GM12878 (cell line): ENCODE data around the gene MCC. TPM values are rescaled to one million over a fixed set of nuclear protein-coding genes. Genes with fewer than 3 reads are reported as not detected.

Source experiments
- ATAC-seq: fragments of 200-7000 bp; cut with Tn5 transposase; 3 replicates; pipeline ENCODE4 v1.9.1; 2020; ENCODE audit warnings: mild to moderate bottlenecking, moderate library complexity
- BruUV-seq: library from RNA; stranded (reverse); fragments of 400-500 nt; replicated peaks from 2 replicates; lab custom pipeline; 2021; lab: Mats Ljungman, UMichigan
- CTCF ChIA-PET: fragments of 300-600 bp; sonication (Branson Sonifier 250); formaldehyde crosslinking; extraction: SDS; loops from one replicate; lab custom pipeline; 2021; ENCODE audit warnings: inconsistent platforms; lab: Yijun Ruan, JAX
- POLR2A ChIA-PET: fragments of 350-600 bp; formaldehyde crosslinking; extraction: SDS; loops from one replicate; lab custom pipeline; 2021; ENCODE audit warnings: inconsistent platforms; lab: Charles Lee
- RAD21 ChIA-PET: fragments of 300-600 bp; sonication (Branson Sonifier 250); formaldehyde crosslinking; loops from one replicate; lab custom pipeline; 2023; ENCODE audit warnings: antibody characterized with exemption; ENCODE audit not compliant: unreplicated experiment; lab: Charles Lee
- SMC1A ChIA-PET: fragments of 300-600 bp; sonication (Branson Sonifier 250); formaldehyde crosslinking; loops from one replicate; lab custom pipeline; 2023; ENCODE audit not compliant: unreplicated experiment, uncharacterized antibody; lab: Charles Lee
- DNase-seq: peaks from one replicate; pipeline ENCODE4 v3.0.0-alpha.2; 2011; ENCODE audit warnings: low read depth, low spot score
- FAIRE-seq: peaks from 3 replicates; lab custom pipeline; 2011; peaks lifted over from hg19 to GRCh38; lab: Jason Lieb, UNC
- H2AFZ ChIP-seq: 2 replicates; pipeline ENCODE4 v1.6.0; 2011; ENCODE audit warnings: low read depth, low read length, control low read depth; ENCODE audit not compliant: control insufficient read depth
- H3K27ac ChIP-seq: 2 replicates; pipeline ENCODE4 v1.5.1; 2011; ENCODE audit warnings: control low read depth; ENCODE audit not compliant: control insufficient read depth, insufficient read depth
- H3K27me3 ChIP-seq, 2 experiments: replicated peaks in 1 of 2; 2 replicates each; pipeline versions ENCODE4 v1.6.0 to v1.6.1; 2011; ENCODE audit warnings: low read length in 1 of 2; ENCODE audit not compliant: control insufficient read depth in 2 of 2, insufficient read depth in 2 of 2
- H3K36me3 ChIP-seq, 2 experiments: 2 replicates each; pipeline ENCODE4 v1.5.1; 2011; ENCODE audit warnings: low read length in 1 of 2; ENCODE audit not compliant: control insufficient read depth in 2 of 2, insufficient read depth in 2 of 2
- H3K4me1 ChIP-seq: 2 replicates; pipeline ENCODE4 v1.6.1; 2011; ENCODE audit warnings: mild to moderate bottlenecking, low read length, moderate library complexity, mixed read lengths; ENCODE audit not compliant: control insufficient read depth, insufficient read depth
- H3K4me2 ChIP-seq: 2 replicates; pipeline ENCODE4 v1.6.0; 2011; ENCODE audit warnings: control low read depth; ENCODE audit not compliant: control insufficient read depth, insufficient read depth
- H3K4me3 ChIP-seq: fragments of 200-600 bp; sonication (generic); 2 replicates; pipeline ENCODE4 v1.5.1; 2016
- H3K79me2 ChIP-seq: 2 replicates; pipeline ENCODE4 v1.6.0; 2011; ENCODE audit warnings: low read length; ENCODE audit not compliant: control insufficient read depth, insufficient read depth
- H3K9ac ChIP-seq: 2 replicates; pipeline ENCODE4 v1.8.0; 2011; ENCODE audit warnings: low read length, control low read depth, mixed read lengths; ENCODE audit not compliant: control insufficient read depth, insufficient read depth
- H3K9me3 ChIP-seq: replicated peaks from 3 replicates; pipeline ENCODE4 v1.5.1; 2011; ENCODE audit warnings: mild to moderate bottlenecking, low read length; ENCODE audit not compliant: control insufficient read depth, insufficient read depth
- H4K20me1 ChIP-seq: 2 replicates; pipeline ENCODE4 v1.6.0; 2011; ENCODE audit not compliant: control insufficient read depth, insufficient read depth
- BCL3 ChIP-seq: IDR thresholded peaks from 2 replicates; pipeline ENCODE4 v1.6.1; 2011; ENCODE audit warnings: borderline replicate concordance, low read depth, mild to moderate bottlenecking, moderate library complexity, low read length; ENCODE audit not compliant: insufficient read depth, poor library complexity, severe bottlenecking
- FOS ChIP-seq: IDR thresholded peaks from 3 replicates; pipeline ENCODE4 v1.6.1; 2011; ENCODE audit warnings: borderline replicate concordance; ENCODE audit not compliant: insufficient read length; ENCODE audit errors: extremely low read depth
- FOXM1 ChIP-seq: IDR thresholded peaks from 2 replicates; pipeline ENCODE4 v1.6.1; 2012; ENCODE audit warnings: low read depth, mild to moderate bottlenecking, inconsistent platforms, low read length, moderate library complexity
- NBN ChIP-seq: fragments of 450-650 bp; IDR thresholded peaks from 2 replicates; pipeline ENCODE4 v1.6.1; 2016
- NFIC ChIP-seq: IDR thresholded peaks from 2 replicates; pipeline ENCODE4 v1.6.1; 2012; ENCODE audit warnings: low read depth, mild to moderate bottlenecking, inconsistent platforms, low read length, moderate library complexity
- NR2C1 ChIP-seq: fragments of 450-650 bp; IDR thresholded peaks from 2 replicates; pipeline ENCODE4 v1.6.1; 2017; ENCODE audit warnings: antibody characterized with exemption, mild to moderate bottlenecking, moderate library complexity
- TAF1 ChIP-seq: IDR thresholded peaks from 2 replicates; pipeline ENCODE4 v1.6.1; 2011; ENCODE audit warnings: mild to moderate bottlenecking, low read depth, low read length, borderline replicate concordance
- TCF12 ChIP-seq: IDR thresholded peaks from 2 replicates; pipeline ENCODE4 v1.6.1; 2011; ENCODE audit warnings: low read depth, mild to moderate bottlenecking, low read length
- TCF3 ChIP-seq: IDR thresholded peaks from 2 replicates; pipeline ENCODE4 v1.6.1; 2012; ENCODE audit warnings: low read depth, mild to moderate bottlenecking, low read length, borderline replicate concordance; ENCODE audit not compliant: insufficient read depth
- ZNF384 ChIP-seq: IDR thresholded peaks from 2 replicates; pipeline ENCODE4 v1.6.1; 2012; ENCODE audit warnings: low read depth, mild to moderate bottlenecking, low read length, improper control_type of control experiment, borderline replicate concordance
- WGBS: methylation state at CpG from one replicate; pipeline ENCODE4 v1.1.6; 2016; ENCODE audit warnings: low lambda C conversion rate; ENCODE audit not compliant: insufficient replicate concordance, insufficient coverage; ENCODE audit errors: missing lambda C conversion rate; 5-methylcytosine and 5-hydroxymethylcytosine counted together
- in situ Hi-C: fragments of 300-500 bp; cut with MboI; formaldehyde crosslinking; loops from 9 replicates; pipeline ENCODE4 v1.14.3; 2018; ENCODE audit warnings: mixed read lengths
- intact Hi-C: fragments of 100-400 bp; cut with micrococcal nuclease; formaldehyde crosslinking; loops from one replicate; pipeline ENCODE4 v1.14.2; 2022; ENCODE audit not compliant: unreplicated experiment
- polyA plus RNA-seq, 11 experiments: library from polyadenylated mRNA; depleted of rRNA in 4 of 11; unstranded in 6 of 11; stranded (reverse) in 5 of 11; fragments of >200 nt; fragmentation: Nextera tagmentation in 4 of 11; fragmentation: Illumina TruSeq in 1 of 11; extraction: Ambion mirVana in 4 of 11; extraction: Trizol in 1 of 11; gene quantifications; 1 replicate in 1 of 11; 2 replicates in 10 of 11; pipeline versions ENCODE4 v1.2.1 to v1.2.3, GENCODE V29; 2011 to 2016; ENCODE audit warnings: inconsistent platforms in 2 of 11, missing spikeins in 2 of 11, low read depth in 1 of 11
- total RNA-seq, 4 experiments: library from RNA; depleted of rRNA in 3 of 4; stranded (reverse); fragments of >200 nt in 3 of 4; fragmentation: Illumina TruSeq in 1 of 4; extraction: Trizol in 1 of 4; gene quantifications; 2 replicates each; pipeline versions ENCODE4 v1.2.1 to v1.2.3, GENCODE V29; 2013 to 2021
- TF ChIP-seq, protein P1 (sequence below): IDR thresholded peaks from 2 replicates; pipeline ENCODE4 v1.6.1; 2012; ENCODE audit warnings: improper control_type of control experiment, low read depth, low read length; ENCODE audit not compliant: insufficient replicate concordance
- TF ChIP-seq, protein P2 (sequence below): IDR thresholded peaks from 2 replicates; pipeline ENCODE4 v1.6.1; 2012; ENCODE audit warnings: low read length, inconsistent platforms
- TF ChIP-seq, protein P3 (sequence below): fragments of 450-650 bp; IDR thresholded peaks from 2 replicates; pipeline ENCODE4 v1.6.1; 2017; ENCODE audit warnings: mild to moderate bottlenecking, low read depth, inconsistent platforms; ENCODE audit not compliant: poor library complexity, severe bottlenecking

Gene MCC
- total and polyA plus RNA-seq, 10 of the 15 experiments (the other 5 are each of a cell fraction or from before 2014, with no cell fraction given), result 0.03 to 0.86 (median 0.16) TPM

- SMC1A ChIA-PET, result interaction anchor here (0.6 to 1.0 kb wide), 4 partner anchors 12 to 1034 kb away, joined by 3 read pairs; no protein-coding TSS in a partner anchor
- TF ChIP-seq NFIC (no peak), ZNF384 (no peak), FOS (no peak), NR2C1 (no peak), FOXM1 (no peak), TAF1 (no peak), BCL3 (no peak), NBN (no peak), TCF3 (no peak), TCF12 (no peak)
- TF ChIP-seq, protein P1, sequence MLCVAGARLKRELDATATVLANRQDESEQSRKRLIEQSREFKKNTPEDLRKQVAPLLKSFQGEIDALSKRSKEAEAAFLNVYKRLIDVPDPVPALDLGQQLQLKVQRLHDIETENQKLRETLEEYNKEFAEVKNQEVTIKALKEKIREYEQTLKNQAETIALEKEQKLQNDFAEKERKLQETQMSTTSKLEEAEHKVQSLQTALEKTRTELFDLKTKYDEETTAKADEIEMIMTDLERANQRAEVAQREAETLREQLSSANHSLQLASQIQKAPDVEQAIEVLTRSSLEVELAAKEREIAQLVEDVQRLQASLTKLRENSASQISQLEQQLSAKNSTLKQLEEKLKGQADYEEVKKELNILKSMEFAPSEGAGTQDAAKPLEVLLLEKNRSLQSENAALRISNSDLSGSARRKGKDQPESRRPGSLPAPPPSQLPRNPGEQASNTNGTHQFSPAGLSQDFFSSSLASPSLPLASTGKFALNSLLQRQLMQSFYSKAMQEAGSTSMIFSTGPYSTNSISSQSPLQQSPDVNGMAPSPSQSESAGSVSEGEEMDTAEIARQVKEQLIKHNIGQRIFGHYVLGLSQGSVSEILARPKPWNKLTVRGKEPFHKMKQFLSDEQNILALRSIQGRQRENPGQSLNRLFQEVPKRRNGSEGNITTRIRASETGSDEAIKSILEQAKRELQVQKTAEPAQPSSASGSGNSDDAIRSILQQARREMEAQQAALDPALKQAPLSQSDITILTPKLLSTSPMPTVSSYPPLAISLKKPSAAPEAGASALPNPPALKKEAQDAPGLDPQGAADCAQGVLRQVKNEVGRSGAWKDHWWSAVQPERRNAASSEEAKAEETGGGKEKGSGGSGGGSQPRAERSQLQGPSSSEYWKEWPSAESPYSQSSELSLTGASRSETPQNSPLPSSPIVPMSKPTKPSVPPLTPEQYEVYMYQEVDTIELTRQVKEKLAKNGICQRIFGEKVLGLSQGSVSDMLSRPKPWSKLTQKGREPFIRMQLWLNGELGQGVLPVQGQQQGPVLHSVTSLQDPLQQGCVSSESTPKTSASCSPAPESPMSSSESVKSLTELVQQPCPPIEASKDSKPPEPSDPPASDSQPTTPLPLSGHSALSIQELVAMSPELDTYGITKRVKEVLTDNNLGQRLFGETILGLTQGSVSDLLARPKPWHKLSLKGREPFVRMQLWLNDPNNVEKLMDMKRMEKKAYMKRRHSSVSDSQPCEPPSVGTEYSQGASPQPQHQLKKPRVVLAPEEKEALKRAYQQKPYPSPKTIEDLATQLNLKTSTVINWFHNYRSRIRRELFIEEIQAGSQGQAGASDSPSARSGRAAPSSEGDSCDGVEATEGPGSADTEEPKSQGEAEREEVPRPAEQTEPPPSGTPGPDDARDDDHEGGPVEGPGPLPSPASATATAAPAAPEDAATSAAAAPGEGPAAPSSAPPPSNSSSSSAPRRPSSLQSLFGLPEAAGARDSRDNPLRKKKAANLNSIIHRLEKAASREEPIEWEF, result no peak
- TF ChIP-seq, protein P2, sequence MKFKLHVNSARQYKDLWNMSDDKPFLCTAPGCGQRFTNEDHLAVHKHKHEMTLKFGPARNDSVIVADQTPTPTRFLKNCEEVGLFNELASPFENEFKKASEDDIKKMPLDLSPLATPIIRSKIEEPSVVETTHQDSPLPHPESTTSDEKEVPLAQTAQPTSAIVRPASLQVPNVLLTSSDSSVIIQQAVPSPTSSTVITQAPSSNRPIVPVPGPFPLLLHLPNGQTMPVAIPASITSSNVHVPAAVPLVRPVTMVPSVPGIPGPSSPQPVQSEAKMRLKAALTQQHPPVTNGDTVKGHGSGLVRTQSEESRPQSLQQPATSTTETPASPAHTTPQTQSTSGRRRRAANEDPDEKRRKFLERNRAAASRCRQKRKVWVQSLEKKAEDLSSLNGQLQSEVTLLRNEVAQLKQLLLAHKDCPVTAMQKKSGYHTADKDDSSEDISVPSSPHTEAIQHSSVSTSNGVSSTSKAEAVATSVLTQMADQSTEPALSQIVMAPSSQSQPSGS, result no peak
- TF ChIP-seq, protein P3, sequence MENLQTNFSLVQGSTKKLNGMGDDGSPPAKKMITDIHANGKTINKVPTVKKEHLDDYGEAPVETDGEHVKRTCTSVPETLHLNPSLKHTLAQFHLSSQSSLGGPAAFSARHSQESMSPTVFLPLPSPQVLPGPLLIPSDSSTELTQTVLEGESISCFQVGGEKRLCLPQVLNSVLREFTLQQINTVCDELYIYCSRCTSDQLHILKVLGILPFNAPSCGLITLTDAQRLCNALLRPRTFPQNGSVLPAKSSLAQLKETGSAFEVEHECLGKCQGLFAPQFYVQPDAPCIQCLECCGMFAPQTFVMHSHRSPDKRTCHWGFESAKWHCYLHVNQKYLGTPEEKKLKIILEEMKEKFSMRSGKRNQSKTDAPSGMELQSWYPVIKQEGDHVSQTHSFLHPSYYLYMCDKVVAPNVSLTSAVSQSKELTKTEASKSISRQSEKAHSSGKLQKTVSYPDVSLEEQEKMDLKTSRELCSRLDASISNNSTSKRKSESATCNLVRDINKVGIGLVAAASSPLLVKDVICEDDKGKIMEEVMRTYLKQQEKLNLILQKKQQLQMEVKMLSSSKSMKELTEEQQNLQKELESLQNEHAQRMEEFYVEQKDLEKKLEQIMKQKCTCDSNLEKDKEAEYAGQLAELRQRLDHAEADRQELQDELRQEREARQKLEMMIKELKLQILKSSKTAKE, result no peak
Observed at GRCh38 chr5:113025596-113025995, 462.7 kb downstream of the MCC start.

More at GRCh38 chr5:113025596-113025995, 462.7 kb downstream of the MCC start:
- no peaks in the 10 kb centered on the region for H3K79me2 ChIP-seq
- H3K4me1 ChIP-seq, result no peaks in the 10 kb centered on the region
- no peak overlapping the region for H3K4me2 ChIP-seq
- RAD21 ChIA-PET, result interaction anchor here (0.5 to 1.4 kb wide), 3 partner anchors 30 to 400 kb away, joined by 3 to 4 read pairs (median 3); no protein-coding TSS in a partner anchor
- ATAC-seq (no peak), DNase-seq (no peak), FAIRE-seq (no peak)
- intact Hi-C loops (no loop called here), in situ Hi-C loops (no loop called here)
- H3K36me3 ChIP-seq, result peaks cover 4 to 10% of the 10 kb centered on the region in 2 experiments; a peak in 3 of 4 replicates
- no peaks in the 10 kb centered on the region for H4K20me1 ChIP-seq
- no peak overlapping the region for H3K27ac ChIP-seq
- no peak overlapping the region for H2AFZ ChIP-seq
- no TSS peak for BruUV-seq
- CTCF ChIA-PET, result interaction anchor here (0.6 kb wide), 1 partner anchor 167 kb away, joined by 3 read pairs; no protein-coding TSS in a partner anchor
- H3K27me3 ChIP-seq, result no peaks in the 10 kb centered on the region
- H3K4me3 ChIP-seq, result no peak overlapping the region
- WGBS, result 97% methylated on average over 4 of the region's 4 CpGs
- POLR2A ChIA-PET, result interaction anchor here (0.7 kb wide), 1 partner anchor 229 kb away, joined by 3 read pairs; no protein-coding TSS in a partner anchor
- no peak overlapping the region for H3K9ac ChIP-seq
- no peaks in the 10 kb centered on the region for H3K9me3 ChIP-seq
